D341Med (cell line): ENCODE results near the gene KCNC1.

Experiments
- DNase-seq: peaks from one replicate; pipeline ENCODE4 v3.0.0; 2012; ENCODE audit warnings: low spot score

Gene KCNC1

DNA sequence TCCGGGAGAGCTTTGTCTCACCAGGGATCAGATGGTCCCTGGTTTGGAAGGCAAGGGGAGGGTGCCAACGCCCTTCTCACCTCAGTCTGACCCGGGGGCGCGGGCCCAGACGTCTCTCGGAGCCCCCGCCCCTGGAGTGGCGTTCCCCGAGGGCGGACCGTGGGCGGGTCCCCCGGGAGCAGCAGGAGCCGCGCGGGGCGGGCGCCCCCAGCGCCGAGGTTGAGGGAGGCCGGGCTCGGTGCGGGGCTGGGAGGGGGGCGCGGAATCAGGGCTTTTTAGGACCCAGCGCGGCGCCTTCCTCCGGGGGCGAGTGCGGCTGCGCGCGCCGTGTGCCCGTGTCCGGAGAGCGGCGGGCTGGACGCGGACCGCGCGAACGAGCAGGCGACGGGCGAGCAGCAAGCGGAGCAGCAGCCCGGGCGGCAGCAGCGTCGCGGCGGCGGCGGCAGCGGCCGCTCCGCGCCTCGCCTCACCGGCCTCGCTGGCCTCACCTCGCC lies at the start of gene KCNC1:
KCNC1 (plus strand) TSS at position 364 of the 494 bp plus-strand sequence. CDS start 1,222 bp downstream, outside the sequence.
- DNase-seq: peak; percentile 88

DNA sequence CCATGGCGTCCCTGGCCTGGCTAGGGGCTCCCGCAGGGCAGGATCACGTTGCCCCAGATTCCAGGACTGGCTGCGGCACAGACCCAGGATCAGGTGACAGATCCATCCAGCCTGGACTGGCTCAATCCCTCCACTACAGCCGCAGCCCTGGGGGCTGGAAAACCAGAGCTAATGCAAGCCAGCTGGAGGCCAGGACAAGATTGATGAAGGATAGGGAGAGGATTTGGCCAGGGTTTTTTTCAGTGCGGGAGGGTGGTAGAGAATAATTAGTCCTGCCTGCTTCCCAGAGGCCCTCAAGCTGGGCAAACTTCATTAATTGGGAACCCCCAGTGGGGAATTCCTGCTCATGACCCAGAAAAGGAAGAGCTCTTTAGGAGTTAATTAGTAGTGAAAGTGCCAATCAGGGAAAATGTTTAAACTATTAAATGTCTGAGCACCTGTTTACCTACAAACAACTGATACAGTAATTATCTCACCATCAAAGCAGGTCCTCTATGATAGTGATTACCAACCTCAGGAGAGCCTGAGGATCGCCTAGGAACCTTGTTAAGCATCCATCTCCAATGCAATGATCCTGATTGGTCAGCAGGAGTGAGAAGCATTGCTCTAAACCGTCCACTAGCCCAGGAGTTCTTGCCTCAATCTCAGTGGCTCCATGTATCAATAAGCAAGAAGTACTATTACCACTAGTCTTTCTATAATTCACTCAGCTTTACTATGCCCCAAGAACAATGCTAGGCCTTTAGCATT lies 48.2 kb upstream of the KCNC1 start:
- no peak for DNase-seq

DNA sequence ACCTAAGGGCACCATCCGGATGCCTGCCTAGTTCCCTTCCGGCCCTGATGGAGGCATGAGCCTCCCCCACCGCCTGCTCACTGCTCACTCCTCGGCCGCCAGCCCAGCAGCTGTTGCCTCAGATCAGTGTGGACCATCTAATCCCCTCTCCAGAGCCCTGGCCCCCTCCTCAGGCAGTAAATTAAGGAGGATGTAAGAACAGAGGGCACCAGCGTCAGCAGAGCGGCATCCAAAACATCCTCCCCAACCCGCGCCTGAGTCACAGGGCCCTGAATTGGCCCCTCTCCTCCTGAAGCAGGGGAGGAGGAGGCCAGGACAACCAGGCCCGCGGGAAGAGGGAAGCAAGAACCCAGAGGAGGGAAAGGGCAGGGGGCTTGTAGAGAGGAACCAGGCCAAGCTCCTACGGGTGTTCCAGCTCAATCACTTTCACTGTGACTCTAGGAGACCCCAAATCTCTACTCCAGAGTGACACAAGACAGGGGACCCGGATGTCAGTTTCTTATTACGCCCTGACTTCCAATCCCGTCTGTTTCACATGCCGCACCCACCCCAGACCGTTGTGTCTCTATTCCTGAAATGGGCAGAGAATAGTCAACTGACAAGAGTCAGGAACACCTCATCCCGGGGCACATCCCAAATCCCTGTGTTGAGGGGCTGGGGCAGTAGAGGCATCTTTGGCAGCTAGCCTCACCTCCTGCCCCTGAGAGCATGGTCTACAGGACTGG lies 46.5 kb upstream of the KCNC1 start:
- DNase-seq: no peak

DNA sequence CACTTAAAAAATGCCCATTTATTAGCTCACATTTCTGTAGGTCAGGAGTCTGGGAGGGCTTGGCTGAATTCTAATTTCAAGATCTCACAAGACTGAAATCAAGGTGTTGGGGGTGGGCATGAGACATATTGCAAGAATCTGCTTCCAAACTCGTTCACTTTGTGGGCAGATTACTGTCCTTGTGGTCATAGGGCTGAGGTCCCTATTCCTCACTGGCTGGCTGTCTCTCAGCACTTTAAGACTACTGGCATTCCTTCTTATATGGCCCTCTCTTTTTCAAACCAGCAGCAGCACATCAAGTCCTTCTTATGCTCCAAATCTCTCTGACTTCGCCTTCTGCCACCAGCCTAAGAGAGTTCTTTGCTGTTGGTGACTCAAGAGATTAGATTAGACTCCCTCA lies 43.0 kb upstream of the KCNC1 start:
- no peak for DNase-seq

DNA sequence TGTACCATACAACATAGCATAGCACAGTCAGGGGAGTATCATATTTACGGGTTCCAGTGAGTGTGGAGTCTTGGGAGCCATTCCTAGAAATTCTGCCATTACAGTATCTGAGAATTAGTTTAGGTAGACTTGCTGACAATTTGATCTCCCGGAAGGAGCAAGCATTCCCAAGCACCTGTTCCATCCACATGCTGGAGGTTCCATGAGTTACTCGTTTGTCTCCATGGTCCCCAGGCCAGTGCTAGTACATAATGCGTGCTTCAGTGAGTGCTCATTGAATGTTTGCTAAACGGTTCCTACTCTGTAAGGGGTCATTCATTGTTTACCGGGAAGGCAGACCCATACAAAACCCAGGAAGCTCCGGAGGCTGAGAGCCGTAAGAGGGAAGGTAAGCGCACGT lies 42.6 kb upstream of the KCNC1 start:
- no peak for DNase-seq

DNA sequence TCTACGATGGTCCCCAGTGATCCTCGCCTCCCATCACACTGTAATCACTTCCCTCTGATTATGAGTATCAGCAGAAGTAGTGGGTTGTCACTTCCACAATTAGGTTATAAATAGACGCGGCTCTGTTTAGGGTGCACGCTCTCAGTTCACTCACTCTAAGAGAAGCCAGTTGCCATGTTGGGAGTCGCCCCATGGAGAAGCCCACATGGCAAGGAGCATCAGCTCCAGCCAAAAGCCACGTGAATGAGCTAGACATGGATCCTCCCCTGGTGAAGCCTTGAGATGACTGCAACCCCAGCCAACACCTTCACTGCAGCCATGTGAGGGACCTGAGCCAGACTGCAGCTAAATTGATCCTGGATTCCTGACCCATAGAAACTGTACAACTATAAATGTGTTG lies 41.6 kb upstream of the KCNC1 start:
- DNase-seq: no peak

DNA sequence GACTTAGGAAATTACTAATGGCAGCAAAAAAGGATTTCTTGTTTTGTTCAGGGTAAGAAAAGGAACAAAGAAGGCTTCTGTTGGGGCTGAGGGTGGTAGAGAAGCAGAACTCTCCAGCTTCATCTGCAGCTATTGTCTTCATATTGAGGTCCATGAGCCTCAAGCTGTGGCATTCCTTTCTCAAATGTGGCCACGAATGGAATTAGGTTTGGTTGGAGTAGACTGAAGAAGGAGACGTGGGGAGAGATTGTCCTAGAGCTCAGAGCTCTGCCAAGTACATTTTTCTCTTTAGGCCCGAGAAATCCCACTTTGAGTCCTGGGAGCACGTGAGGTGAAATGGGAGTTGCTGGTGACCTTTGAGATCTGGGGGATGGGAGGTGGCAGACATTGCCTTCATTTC lies 41.0 kb upstream of the KCNC1 start:
- no peak for DNase-seq

DNA sequence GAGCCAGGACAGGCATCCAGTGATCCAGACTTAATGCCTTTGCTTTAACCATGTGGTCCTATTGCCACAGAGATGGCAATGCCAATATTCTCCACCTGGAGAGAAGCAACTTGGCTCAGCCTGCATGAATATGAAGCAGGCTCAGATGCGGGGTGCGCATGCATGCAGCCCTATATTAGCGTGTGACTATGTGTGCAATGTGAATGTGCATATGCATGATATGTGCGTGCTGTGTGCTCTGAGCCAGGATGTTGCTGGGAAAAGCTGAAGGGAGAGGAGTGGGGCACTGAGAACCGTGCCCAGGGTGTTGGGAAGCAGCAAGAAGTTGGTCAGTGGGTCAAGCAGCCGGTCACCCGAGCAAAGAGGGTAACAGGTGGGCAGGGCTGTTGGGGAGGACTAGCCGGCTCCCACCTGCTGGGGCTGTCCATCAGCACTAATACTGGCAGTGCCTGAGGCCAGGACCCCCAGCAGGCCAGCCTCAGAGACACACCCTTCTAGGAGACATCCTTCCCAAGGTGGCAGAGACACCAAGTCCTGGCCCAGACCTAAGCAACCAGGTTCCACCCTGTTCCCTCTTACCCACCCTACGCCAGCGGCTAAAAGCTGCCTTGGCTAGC lies 40.0 kb upstream of the KCNC1 start:
- no peak for DNase-seq

DNA sequence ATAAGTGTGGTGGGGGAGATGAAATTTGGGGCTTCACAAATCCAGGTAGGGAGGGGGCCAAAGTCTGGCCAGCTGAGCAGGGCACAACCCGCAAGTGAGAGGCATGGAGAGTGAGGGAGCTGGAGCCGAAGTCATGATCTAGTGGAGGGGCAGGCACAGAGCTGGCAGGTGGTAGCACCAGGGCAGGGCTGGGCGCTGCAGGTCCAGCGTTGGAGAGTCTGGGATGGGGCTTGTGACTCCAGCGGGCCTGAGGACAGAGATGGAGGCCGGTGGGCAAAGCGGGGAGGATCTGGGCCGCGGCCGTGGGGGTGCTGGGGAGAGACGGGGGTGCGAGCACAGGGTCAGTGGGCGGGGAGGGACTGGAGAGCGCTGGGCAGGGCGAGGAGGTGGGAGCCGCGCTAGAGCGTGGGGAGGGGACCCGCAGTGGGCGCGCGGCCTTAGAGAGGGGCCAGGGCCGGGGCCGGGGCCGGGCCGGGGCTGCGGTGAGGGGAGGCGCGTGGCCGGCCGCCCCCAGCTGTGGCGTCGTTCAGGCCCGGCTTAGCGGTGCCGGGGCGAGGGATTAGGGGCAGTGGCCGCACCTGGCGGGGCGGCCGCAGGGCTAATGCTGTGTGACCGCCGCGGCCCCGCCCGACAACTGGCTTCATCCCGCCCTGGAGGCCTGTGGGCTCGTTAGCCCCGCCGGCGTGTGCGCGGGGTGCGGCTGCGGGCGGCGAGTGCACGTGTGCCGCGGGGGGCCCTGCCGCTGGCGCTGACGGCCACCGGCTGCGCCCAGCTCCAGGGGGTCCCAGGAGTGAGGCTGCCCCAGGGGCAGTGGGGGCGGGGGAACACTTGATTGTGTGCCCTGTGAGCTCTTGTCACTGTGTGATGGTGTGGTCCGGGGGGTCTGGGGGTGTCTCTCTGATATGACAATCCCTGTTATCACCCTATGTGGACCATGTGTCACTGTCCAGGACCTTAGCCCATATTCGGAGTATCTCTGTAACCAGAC lies 38.8 kb upstream of the KCNC1 start:
- DNase-seq: no peak

DNA sequence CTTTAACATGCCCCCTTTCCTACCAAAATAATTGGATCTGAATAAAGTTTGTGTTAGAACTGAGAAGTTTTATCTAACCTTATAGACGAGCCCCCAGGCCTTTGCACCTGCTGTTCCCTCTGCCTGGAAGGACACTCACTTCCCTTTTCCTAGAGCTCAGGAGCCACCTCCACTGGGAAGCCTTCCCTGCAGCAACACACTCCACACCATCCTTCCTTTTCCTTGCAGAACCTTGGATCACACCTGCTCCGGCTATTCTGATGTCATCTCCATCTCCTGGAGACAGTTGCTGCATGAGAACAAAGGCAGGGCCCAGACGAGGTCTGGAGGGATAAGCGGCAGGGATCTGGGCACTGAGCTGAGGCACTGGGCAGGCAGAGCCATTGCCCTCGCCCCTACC lies 37.8 kb upstream of the KCNC1 start:
- no peak for DNase-seq

DNA sequence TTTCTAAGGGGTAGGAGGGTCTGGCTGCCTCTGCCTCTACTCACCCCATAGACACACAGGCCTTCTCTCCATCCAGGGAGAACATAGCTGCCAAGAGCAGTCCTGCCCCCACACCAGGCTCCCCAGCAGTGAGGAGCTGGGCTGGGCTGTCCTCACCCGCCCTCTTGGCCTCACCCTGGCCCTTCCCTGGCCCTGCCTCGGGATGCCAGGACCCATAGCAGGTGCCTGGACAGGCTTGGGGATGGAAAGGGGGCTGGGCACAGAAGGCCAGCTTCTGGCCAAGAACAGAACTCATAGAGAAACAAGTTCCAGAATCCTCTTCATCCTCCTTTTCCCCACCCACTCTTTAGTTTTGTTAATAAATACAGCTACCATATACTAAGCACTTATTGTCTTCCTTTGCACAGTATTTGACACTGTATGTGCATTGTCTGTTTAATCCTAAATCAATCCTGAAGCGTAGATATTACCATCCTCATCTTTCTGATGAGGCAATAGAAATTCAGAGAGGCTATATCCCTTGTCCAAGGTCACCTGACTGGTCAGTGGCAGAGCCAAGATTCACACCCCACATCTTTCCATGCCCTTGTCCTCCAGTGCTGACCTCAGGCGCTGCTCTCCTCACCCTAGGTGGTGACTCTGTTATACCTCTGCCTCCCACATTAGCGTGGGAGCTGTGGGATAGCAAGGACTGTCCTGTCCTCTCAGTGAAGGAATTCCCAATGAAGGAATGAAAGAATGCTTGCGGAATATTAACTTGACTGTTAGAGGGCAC lies 37.2 kb upstream of the KCNC1 start:
- no peak for DNase-seq

DNA sequence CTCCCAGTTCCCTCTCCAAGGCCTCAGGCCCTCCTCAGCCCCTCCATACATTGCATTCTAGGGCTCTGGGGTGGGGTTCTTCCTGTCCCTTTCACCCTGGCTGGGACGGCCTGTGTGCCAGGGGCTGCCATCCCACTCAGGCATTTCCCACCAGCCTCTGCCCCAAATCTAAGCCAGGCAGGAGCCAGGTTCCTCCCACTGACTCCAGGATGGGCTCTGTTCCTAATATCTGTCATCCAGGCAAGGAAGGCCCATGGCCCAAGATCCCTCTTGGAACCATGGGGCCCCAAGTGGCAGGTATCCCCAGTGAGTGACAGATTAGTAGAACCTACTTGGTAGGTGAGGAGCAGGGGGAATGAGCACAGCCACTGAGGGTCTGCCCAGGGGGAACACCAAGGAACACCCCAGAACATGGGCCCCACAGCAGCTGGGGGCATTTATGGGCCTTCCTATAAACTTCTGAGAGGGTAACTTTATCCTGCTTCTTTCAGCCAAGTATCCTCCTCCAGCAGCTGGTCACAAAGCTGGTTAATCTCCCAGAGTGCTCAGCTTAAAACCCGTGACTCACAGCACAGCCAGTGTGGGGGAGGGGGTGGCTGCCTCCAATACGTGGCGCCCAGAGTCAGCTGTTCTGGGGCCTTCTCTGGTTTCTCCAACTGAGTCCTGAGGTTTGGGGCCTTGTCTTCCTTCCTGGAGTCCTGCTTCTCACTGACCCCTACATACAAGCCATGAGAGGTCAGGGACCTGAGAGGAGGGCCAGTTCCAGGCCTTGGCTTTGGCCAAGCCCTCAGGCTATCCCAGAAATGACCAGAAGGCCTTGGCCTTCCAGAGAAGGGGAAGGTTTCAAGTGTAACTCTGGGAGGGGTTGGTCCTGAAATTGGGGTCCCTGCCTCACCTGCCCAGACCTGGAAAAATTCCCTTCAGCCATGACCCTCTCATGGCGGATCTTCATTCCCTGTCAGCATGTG lies 35.1 kb upstream of the KCNC1 start:
- peak; percentile 81 for DNase-seq

DNA sequence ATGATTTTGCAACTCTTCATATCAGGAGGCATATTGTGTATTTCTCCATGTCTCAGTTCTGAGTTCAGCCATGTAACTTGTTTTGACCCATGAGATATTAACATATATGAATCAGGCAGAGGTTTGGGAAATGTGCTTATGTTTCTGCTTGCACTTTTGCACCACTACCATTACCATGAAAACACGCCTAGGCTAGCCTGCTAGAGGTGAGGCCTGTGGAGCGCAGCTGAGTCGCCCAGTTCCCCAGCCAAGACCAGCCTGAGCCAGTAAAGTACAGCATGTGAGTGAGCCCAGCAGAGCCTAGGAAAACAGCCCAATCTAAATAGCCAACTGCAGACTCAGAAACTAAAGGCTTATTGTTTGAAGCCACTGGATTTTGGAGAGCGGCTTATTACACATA lies 33.6 kb upstream of the KCNC1 start:
- DNase-seq: no peak

DNA sequence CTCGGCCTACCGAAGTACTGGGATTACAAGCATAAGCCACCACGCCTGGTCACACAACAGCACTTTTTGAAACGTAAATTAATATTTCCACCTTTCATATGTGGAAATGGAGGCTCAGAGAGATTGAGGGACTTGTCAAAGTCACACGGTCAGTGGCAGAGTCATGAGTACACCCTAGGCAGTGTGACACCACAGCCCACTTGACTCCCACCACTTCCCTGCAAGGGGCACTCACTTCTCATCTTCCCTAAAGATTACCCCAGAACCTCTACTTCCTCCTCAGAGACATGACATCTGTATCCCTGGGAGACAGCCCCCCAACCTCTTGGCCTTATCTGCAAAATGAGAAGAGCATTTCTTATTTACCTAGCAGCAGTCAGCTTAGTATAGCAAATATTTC lies 31.7 kb upstream of the KCNC1 start:
- no peak for DNase-seq

DNA sequence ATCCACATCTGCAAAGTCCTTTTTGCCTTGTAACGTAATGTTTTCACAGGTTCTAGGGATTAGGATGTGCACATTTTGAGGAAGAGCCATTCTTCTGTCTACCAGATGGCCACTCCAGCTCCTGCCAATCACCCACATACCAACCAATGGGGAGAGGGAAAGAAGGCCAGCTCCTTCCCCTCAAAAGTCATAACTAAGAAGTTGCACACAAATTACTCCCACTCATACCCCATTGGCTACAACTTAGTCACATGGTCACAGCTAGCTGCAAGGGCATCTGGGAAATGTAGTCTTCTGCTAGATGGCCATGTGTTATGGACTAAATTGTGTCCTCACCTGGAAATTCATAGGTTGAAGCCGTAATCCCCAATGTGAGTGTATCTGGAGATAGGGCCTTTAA lies 30.6 kb upstream of the KCNC1 start:
- DNase-seq: no peak

DNA sequence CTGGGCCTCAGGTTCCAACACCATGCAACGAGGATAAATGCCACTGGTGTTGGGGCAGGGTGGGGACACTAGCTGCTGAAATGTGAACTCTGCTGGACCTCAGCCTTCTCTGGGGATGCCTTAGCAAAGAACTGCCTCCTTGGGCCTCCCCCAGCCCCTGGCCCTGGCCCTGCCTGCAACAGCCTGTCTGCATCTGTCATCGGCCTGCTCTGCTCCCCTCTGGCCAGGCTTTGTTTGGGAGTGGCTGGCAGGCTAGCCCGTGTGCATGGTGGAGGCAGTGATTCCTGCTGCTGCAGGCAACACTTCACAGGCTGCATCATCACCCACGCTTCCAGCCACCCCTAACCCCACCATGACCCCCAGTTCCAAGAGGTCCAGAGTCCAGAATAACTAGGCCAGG lies 26.8 kb upstream of the KCNC1 start:
- no peak for DNase-seq

DNA sequence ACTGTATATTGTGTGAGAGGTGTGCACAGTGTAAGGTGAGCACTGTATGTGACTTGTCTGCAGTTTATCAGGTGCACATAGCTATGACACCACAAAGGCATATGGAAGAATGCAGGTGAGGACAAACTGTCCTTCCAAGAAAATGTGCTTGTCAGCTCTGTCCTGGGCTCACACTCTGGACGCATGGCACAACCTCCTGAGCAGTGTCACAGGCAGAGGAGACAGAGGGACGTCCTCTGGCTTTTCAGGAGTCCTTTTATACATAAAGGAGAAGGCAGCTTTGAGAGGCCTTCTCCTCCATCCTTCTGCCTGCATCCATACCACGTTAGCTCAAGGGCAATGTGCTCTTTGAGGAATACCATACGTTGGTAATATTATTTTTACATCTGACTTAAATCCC lies 22.7 kb upstream of the KCNC1 start:
- DNase-seq: no peak

DNA sequence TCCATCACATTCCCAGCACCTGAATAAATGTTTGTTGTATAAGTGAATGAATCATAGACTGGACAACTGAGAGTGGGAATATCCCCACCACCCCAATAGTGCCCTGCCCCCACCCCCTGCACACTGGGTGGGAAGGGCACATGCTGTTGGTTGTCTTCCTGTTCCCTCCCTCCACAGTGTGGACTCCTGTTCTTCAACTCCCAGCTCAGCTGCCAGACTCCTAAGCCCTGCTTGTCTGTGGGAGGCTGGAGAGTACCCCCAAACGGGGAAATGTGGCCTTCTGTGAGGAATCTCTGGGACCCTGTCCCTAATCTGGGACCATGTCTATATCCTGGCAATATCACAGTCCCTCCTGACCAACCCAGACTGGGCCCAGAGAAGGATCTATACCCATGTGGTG lies 20.7 kb upstream of the KCNC1 start:
- DNase-seq: no peak

DNA sequence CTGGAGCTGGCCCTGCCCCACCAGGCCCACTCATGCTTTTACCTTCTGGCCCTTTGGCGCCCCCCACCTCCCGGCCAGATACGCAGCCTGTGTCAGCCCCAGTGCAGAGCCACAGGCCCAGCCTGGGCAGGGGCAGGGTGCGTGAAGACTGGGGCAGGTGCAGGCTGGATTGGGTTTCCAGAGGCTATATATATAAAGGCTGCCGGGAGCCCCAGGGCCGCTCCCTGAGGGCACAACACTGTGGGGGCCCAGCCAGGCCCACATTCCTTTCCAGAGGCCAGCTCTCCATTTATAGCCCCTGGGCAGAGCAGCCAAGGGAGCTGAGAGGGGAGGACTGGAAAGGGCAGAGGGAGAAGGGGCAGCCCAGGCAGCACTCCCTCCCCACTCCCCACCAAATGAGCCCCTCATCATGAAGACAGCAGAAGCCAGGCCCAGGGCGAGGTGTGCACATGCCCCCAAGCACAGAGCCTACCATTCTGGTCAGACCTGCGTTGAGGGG lies 20.2 kb upstream of the KCNC1 start:
- DNase-seq: peak; percentile 66

DNA sequence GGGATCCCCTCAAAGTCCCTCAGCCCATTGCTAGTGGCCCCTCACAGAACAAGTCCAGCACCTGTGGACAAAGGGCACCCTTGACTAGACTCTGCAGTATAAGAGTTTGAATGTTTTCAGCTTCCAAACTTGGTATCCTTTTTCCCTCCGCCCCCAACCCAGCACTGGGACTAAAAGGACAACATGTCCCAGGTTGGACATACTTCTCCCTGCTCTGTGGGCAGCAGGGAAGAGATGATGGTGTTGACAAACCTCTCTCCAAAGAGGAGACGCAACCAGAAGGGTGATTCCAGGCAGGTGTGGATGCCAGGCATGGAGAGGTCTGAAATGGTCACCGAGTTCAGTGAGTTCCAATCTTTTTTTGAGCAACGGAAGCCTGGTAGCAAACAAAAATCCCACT lies 19.7 kb upstream of the KCNC1 start:
- no peak for DNase-seq
